Keratinocyte (primary cell): ENCODE measurements around the gene EEF2K. TPM values are rescaled to one million over a fixed set of nuclear protein-coding genes. Genes with fewer than 3 reads are reported as not detected.

Experiments
- DNase-seq: peaks from one replicate; pipeline ENCODE4 v3.0.0-alpha.2; 2011; ENCODE audit warnings: low read depth, missing footprints, low spot score
- FAIRE-seq: peaks from 2 replicates; lab custom pipeline; 2011; peaks lifted over from hg19 to GRCh38; lab: Jason Lieb, UNC
- H2AFZ ChIP-seq: 2 replicates; pipeline ENCODE4 v1.6.0; 2012; ENCODE audit warnings: low read length, control low read depth, inconsistent platforms; ENCODE audit not compliant: control insufficient read depth
- H3K27ac ChIP-seq: 2 replicates; pipeline ENCODE4 v1.5.1; 2011; ENCODE audit warnings: low read length; ENCODE audit not compliant: control insufficient read depth, insufficient read depth
- H3K27me3 ChIP-seq: 3 replicates; pipeline ENCODE4 v1.6.0; 2011; ENCODE audit warnings: low read length; ENCODE audit not compliant: control insufficient read depth, insufficient read depth; ENCODE audit errors: extremely low read depth
- H3K36me3 ChIP-seq, 2 experiments: 2 replicates in 1 of 2; 3 replicates in 1 of 2; pipeline ENCODE4 v1.5.1; 2011; ENCODE audit warnings: low read length in 2 of 2, mild to moderate bottlenecking in 1 of 2; ENCODE audit not compliant: control insufficient read depth in 2 of 2, insufficient read depth in 2 of 2; ENCODE audit errors: extremely low read depth in 1 of 2
- H3K4me1 ChIP-seq: 3 replicates; pipeline ENCODE4 v1.5.1; 2011; ENCODE audit warnings: low read length; ENCODE audit not compliant: control insufficient read depth, insufficient read depth; ENCODE audit errors: extremely low read depth
- H3K4me2 ChIP-seq: 3 replicates; pipeline ENCODE4 v1.6.0; 2011; ENCODE audit warnings: low read depth, low read length; ENCODE audit not compliant: control insufficient read depth, insufficient read depth; ENCODE audit errors: extremely low read depth
- H3K4me3 ChIP-seq, 3 experiments: fragments of 200-600 bp in 1 of 3; sonication (generic) in 1 of 3; 2 replicates in 2 of 3; 3 replicates in 1 of 3; pipeline ENCODE4 v1.5.1; 2011 to 2016; ENCODE audit warnings: low read length in 3 of 3, mild to moderate bottlenecking in 3 of 3, control low read depth in 2 of 3, inconsistent platforms in 1 of 3, low read depth in 1 of 3, mixed read lengths in 1 of 3, mixed run types in 1 of 3, moderate library complexity in 1 of 3; ENCODE audit not compliant: control insufficient read depth in 2 of 3, insufficient read depth in 2 of 3; ENCODE audit errors: extremely low read depth in 1 of 3
- H3K79me2 ChIP-seq: 2 replicates; pipeline ENCODE4 v1.6.0; 2012; ENCODE audit warnings: low read length; ENCODE audit not compliant: control insufficient read depth, insufficient read depth
- H3K9ac ChIP-seq: 3 replicates; pipeline ENCODE4 v1.6.0; 2011; ENCODE audit warnings: low read length; ENCODE audit not compliant: control insufficient read depth, insufficient read depth; ENCODE audit errors: extremely low read depth
- H3K9me1 ChIP-seq: 3 replicates; pipeline ENCODE4 v1.6.0; 2011; ENCODE audit warnings: low read length; ENCODE audit not compliant: control insufficient read depth, insufficient read depth; ENCODE audit errors: extremely low read depth
- H3K9me3 ChIP-seq: 2 replicates; pipeline ENCODE4 v1.5.1; 2012; ENCODE audit warnings: low read depth, low read length; ENCODE audit not compliant: control insufficient read depth
- H4K20me1 ChIP-seq: 3 replicates; pipeline ENCODE4 v1.6.0; 2011; ENCODE audit warnings: low read length; ENCODE audit not compliant: control insufficient read depth, insufficient read depth; ENCODE audit errors: extremely low read depth
- CTCF ChIP-seq, 3 experiments: IDR thresholded peaks in 1 of 3; conservative IDR thresholded peaks in 1 of 3; optimal IDR thresholded peaks in 1 of 3; 2 replicates in 2 of 3; 3 replicates in 1 of 3; pipeline versions ENCODE3 to v1.5.1; 2011; ENCODE audit warnings: low read length in 3 of 3, mild to moderate bottlenecking in 3 of 3, moderate library complexity in 2 of 3, control low read depth in 1 of 3, inconsistent platforms in 1 of 3; ENCODE audit not compliant: insufficient read depth in 2 of 3; ENCODE audit errors: extremely low read depth in 1 of 3
- EZH2 ChIP-seq: IDR thresholded peaks from one replicate; pipeline ENCODE4 v1.6.1; 2012; ENCODE audit warnings: inconsistent platforms, mild to moderate bottlenecking, low read length, moderate library complexity
- dilution Hi-C: fragments of 300-500 bp; cut with MboI; formaldehyde crosslinking; loops from one replicate; pipeline ENCODE4 v1.7.0; 2020; ENCODE audit warnings: low sequenced_read_pairs; ENCODE audit not compliant: extremely low pct_ligation_motif_present
- polyA plus RNA-seq, 5 experiments: library from polyadenylated mRNA; depleted of rRNA in 3 of 5; stranded (reverse) in 3 of 5; stranded (forward) in 1 of 5; unstranded in 1 of 5; fragments of >200 nt; gene quantifications; 1 replicate in 1 of 5; 2 replicates in 3 of 5; 3 replicates in 1 of 5; pipeline versions ENCODE4 v1.2.1 to v1.2.3, GENCODE V29; 2011 to 2012; ENCODE audit warnings: missing spikeins in 2 of 5, low read depth in 1 of 5, low replicate concordance in 1 of 5

The EEF2K gene
- polyA plus RNA-seq, 1 donor (not counting 4 experiments of a cell fraction or from before 2014, with no cell fraction given): 7.3 TPM

- TF ChIP-seq EZH2: no peak
- TF ChIP-seq CTCF (optimal IDR thresholded peaks at IDR 0.05 in 1 of 3, IDR thresholded peaks at IDR 0.05 in 1 of 3, conservative IDR thresholded peaks at IDR 0.05 in 1 of 3; ENCODE audit: extremely low read depth in 1 of 3, insufficient read depth in 2 of 3, low read length in 3 of 3): no peak
- Histone ChIP-seq H3K27ac (no peak overlapping the region), H3K9ac (no peak overlapping the region), H3K9me3 (no peaks in the 10 kb centered on the region), H2AFZ (no peak overlapping the region), H3K4me3 (no peak overlapping the region), H3K36me3 (peaks cover 2 to 7% of the 10 kb centered on the region in 2 experiments), H3K4me2 (no peak overlapping the region), H3K4me1 (peaks cover 12% of the 10 kb centered on the region), H3K79me2 (peaks cover 46% of the 10 kb centered on the region), H3K27me3 (no peaks in the 10 kb centered on the region), H3K9me1 (peaks cover 4% of the 10 kb centered on the region), H4K20me1 (no peaks in the 10 kb centered on the region)
- FAIRE-seq: no peak
- dilution Hi-C loops: no loop called here
- DNase-seq: no peak
Measured at GRCh38 chr16:22213801-22214200, 7.7 kb downstream of the EEF2K start.

GRCh38 chr16:22214402-22214801 is 8.3 kb downstream of the EEF2K start:
- Histone ChIP-seq H3K4me1 (peaks cover 8% of the 10 kb centered on the region), H4K20me1 (no peaks in the 10 kb centered on the region), H3K9me1 (peaks cover 4% of the 10 kb centered on the region), H3K79me2 (peaks cover 42% of the 10 kb centered on the region), H3K9ac (no peak overlapping the region), H3K4me2 (no peak overlapping the region), H3K27ac (no peak overlapping the region), H3K27me3 (no peaks in the 10 kb centered on the region), H2AFZ (no peak overlapping the region), H3K36me3 (peaks cover 2 to 7% of the 10 kb centered on the region in 2 experiments), H3K4me3 (no peak overlapping the region), H3K9me3 (no peaks in the 10 kb centered on the region)
- dilution Hi-C loops: no loop called here
- no peak for FAIRE-seq
- TF ChIP-seq EZH2: no peak
- TF ChIP-seq CTCF (optimal IDR thresholded peaks at IDR 0.05 in 1 of 3, IDR thresholded peaks at IDR 0.05 in 1 of 3, conservative IDR thresholded peaks at IDR 0.05 in 1 of 3; ENCODE audit: extremely low read depth in 1 of 3, insufficient read depth in 2 of 3, low read length in 3 of 3): no peak
- no peak for DNase-seq
